ENCODE results near the gene FAM43B. TPM values are rescaled to one million over a fixed set of nuclear protein-coding genes. Genes with fewer than 3 reads are reported as not detected.

Gene FAM43B
- total and polyA plus RNA-seq, 3 donors from 2014 or later, result 0.66 to 1.3 (median 1.1) TPM

DNA sequence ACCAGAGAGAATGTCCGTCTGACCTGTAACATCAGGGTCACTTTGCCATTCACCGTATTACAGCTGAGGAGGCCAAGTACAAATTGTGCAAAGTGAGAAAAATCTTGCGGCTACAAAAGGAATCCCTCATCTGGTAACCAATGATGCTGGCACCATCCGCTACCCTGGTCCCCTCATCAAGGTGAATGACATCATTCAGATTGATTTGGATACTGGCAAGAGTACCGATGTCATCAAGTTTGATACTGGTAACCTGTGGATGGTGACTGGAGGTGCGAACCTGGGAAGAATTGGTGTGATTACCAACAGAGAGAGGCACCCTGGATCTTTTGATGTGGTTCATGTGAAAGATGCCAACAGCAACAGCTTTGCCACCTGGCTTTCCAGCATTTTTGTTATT is 26.1 kb upstream of the FAM43B start:
- Histone ChIP-seq H3K36me3 (ENCODE audit: low read depth, missing control alignments) (no peaks in the 10 kb centered on the region), H3K27me3 (no peaks in the 10 kb centered on the region), H3K4me1 (no peaks in the 10 kb centered on the region), H3K4me3 (no peak overlapping the region), H3K27ac (no peak overlapping the region), H3K9me3 (no peaks in the 10 kb centered on the region)
- intact Hi-C loops (cut with DNase I; ENCODE audit: low total_unique reads), result loop anchor here (10.0 kb wide), 1 partner anchor 119 kb away; no protein-coding TSS in a partner anchor
- no peak for DNase-seq
- no peak for TF ChIP-seq CTCF (IDR thresholded peaks at IDR 0.05)
- TF ChIP-seq POLR2A (IDR thresholded peaks at IDR 0.05), result no peak
- WGBS, 2 donors, result 76 to 85% methylated on average over 6 of the region's 6 CpGs

- DNase-seq, result no peak
- H3K4me1 ChIP-seq, result no peaks in the 10 kb centered on the region
- intact Hi-C loops (cut with DNase I; ENCODE audit: low total_unique reads), result loop anchor here (10.0 kb wide), 1 partner anchor 117 kb away; no protein-coding TSS in a partner anchor
- TF ChIP-seq POLR2A (IDR thresholded peaks at IDR 0.05), result no peak
- no peak for TF ChIP-seq CTCF (IDR thresholded peaks at IDR 0.05)
- no peaks in the 10 kb centered on the region for H3K9me3 ChIP-seq
- no peak overlapping the region for H3K4me3 ChIP-seq
- WGBS, 2 donors, result 82 to 83% methylated on average over 7 of the region's 7 CpGs
- H3K36me3 ChIP-seq (ENCODE audit: low read depth, missing control alignments), result no peaks in the 10 kb centered on the region
- H3K27me3 ChIP-seq, result no peaks in the 10 kb centered on the region
- no peak overlapping the region for H3K27ac ChIP-seq
These were observed 24.2 kb upstream of the FAM43B start for GRCh38 chr1:20528221-20528620.

DNA sequence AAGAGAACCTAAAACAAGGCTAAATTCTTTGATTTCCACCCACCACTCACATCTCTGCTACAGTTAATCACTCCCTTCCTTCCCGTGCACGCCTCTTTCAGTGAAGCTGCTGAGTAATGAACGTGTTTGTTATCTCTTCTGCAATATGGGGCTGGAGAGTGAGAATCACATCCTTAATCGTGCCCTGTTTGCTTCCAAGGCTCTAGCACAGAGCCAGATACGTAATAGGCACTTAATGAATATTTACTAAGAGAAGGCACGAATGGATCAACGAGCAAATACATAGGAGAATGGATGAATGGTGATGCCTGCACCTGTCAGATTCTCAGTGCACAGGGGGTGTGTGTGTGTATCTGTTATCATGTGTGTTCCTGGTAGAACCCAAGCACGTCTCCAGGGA is 22.1 kb upstream of the FAM43B start:
- Histone ChIP-seq H3K4me1 (peaks cover 16% of the 10 kb centered on the region), H3K36me3 (ENCODE audit: low read depth, missing control alignments) (no peaks in the 10 kb centered on the region), H3K27me3 (no peaks in the 10 kb centered on the region), H3K9me3 (no peaks in the 10 kb centered on the region), H3K27ac (no peak overlapping the region), H3K4me3 (no peak overlapping the region)
- TF ChIP-seq POLR2A (IDR thresholded peaks at IDR 0.05), result no peak
- no peak for TF ChIP-seq CTCF (IDR thresholded peaks at IDR 0.05)
- DNase-seq, result no peak
- intact Hi-C loops (cut with DNase I; ENCODE audit: low total_unique reads), result no loop called here
- 54 to 65% methylated on average over 8 of the region's 8 CpGs for WGBS, 2 donors

GRCh38 chr1:20530901-20531300 is 21.5 kb upstream of the FAM43B start:
- TF ChIP-seq CTCF (IDR thresholded peaks at IDR 0.05) (no peak), POLR2A (IDR thresholded peaks at IDR 0.05) (no peak)
- Histone ChIP-seq H3K27me3 (no peaks in the 10 kb centered on the region), H3K4me3 (no peak overlapping the region), H3K36me3 (ENCODE audit: low read depth, missing control alignments) (no peaks in the 10 kb centered on the region), H3K4me1 (peaks cover 16% of the 10 kb centered on the region), H3K27ac (no peak overlapping the region), H3K9me3 (no peaks in the 10 kb centered on the region)
- WGBS, 2 donors, result 84 to 85% methylated on average over 6 of the region's 6 CpGs
- no peak for DNase-seq
- intact Hi-C loops (cut with DNase I; ENCODE audit: low total_unique reads), result no loop called here

GRCh38 chr1:20533635-20534034 is 18.7 kb upstream of the FAM43B start:
- WGBS, 2 donors, result 65 to 71% methylated on average over 4 of the region's 4 CpGs
- peaks cover 16% of the 10 kb centered on the region for H3K4me1 ChIP-seq
- DNase-seq, result no peak
- H3K27ac ChIP-seq, result no peak overlapping the region
- intact Hi-C loops (cut with DNase I; ENCODE audit: low total_unique reads), result no loop called here
- no peak overlapping the region for H3K4me3 ChIP-seq
- no peaks in the 10 kb centered on the region for H3K27me3 ChIP-seq
- no peaks in the 10 kb centered on the region for H3K9me3 ChIP-seq
- no peaks in the 10 kb centered on the region for H3K36me3 ChIP-seq (ENCODE audit: low read depth, missing control alignments)
- TF ChIP-seq POLR2A (IDR thresholded peaks at IDR 0.05) (no peak), CTCF (IDR thresholded peaks at IDR 0.05) (no peak)
